ENCODE data around the gene PLS1.
"Not testable (repeated sequence)": the region's sequence is repeated elsewhere in the genome, so short reads cannot be mapped to it uniquely, and the experiment has no call there.

PLS1 gene, protein sequence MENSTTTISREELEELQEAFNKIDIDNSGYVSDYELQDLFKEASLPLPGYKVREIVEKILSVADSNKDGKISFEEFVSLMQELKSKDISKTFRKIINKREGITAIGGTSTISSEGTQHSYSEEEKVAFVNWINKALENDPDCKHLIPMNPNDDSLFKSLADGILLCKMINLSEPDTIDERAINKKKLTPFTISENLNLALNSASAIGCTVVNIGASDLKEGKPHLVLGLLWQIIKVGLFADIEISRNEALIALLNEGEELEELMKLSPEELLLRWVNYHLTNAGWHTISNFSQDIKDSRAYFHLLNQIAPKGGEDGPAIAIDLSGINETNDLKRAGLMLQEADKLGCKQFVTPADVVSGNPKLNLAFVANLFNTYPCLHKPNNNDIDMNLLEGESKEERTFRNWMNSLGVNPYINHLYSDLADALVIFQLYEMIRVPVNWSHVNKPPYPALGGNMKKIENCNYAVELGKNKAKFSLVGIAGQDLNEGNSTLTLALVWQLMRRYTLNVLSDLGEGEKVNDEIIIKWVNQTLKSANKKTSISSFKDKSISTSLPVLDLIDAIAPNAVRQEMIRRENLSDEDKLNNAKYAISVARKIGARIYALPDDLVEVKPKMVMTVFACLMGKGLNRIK

DNA sequence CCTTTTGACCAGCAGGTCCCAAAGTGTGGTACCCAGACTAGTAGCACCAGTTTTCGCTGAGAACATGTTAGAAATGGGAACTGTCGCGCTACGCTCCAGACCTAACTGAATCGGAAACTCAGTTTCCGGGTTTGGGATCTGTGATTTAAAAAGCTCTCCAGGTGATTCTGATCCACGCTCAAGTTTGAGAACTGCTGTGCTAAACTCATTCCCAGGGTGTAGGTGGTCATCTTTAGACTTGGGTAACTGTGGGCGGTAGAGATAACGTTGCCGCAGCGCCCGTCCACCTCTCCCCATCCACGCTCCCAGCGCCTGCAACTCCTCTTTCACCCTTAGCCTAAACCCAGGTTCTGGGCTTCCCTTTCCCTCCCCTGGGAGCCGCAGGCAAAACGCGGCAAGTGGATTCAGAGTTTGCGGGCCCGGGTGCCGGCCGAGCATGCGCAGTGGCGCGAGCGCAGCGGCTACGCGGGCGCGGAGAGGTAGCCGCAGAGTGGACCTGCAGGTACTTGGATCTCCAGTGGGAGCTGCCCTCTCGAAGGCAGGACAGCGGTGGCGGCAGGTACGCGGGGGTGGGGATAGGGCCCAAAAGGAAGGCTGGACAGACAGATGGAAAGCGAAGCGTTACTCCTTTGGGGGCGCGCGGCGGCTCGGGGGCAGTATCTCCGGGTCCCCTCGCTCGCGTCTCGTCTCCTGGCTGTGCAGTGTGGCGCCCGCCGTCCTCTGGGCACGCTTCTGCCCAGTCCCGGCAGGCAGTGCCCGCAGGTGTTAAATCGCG, at the start of gene PLS1:
Gene PLS1, plus strand, starts transcription at position 443 of the 775 bp plus-strand sequence. CDS start 67,845 bp downstream, outside the sequence.
- DNase-seq (ENCODE audit: low read depth) = peak; percentile 79

DNA sequence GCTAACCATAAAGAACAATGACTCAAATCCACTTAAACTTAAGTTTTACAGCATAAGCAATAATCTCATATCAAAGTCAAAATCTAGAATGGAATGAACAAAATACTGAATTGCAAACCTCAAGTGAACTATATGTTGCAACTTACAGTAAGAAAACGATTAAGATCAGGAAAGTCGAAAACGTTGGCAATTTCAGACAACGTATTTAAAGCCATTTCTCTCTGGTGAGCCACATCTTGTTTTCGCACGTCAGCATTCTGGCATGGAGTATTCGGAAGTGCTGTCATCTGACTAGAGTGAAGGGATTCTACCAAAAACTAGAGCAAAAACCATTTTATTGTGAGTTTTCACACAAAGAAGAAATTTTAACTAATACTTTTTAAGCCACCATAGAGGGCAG, 46.2 kb upstream of the PLS1 start:
- DNase-seq (ENCODE audit: low read depth) = no peak

DNA sequence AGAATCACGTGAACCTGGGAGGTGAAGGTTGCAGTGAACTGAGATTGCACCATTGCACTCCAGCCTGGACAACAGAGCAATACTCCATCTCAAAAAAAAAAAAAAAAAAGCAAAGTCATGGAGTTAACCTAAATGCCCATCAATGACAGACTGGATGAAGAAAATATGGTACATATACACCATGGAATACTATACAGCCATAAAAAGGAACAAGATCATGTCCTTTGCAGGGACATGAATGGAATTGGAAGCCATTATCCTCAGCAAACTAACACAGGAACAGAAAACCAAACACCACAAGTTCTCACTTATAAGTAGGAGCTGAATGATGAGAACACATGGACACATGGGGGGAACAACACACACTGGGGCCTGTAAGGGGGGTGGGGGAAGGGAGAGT, 43.6 kb upstream of the PLS1 start:
- DNase-seq (ENCODE audit: low read depth) = not testable (repeated sequence)

DNA sequence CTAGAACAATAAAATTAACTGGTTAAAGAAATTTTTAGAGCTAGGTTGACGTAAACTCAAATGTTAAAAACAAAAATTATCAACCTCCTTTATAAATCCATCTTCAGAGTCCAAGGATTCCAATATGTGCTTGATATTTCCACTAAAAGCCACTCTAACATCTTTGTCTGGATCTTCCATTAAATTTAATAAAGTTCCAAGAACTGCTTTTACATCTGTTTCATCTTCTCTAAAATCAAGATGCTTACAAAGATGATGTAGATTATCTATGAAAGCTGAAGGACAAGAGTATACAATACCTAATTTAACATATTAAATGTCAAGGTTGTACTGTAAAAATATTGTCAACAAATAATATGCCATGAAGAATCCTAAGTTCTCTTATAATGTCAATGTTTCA, 42.5 kb upstream of the PLS1 start:
- DNase-seq (ENCODE audit: low read depth) = no peak

DNA sequence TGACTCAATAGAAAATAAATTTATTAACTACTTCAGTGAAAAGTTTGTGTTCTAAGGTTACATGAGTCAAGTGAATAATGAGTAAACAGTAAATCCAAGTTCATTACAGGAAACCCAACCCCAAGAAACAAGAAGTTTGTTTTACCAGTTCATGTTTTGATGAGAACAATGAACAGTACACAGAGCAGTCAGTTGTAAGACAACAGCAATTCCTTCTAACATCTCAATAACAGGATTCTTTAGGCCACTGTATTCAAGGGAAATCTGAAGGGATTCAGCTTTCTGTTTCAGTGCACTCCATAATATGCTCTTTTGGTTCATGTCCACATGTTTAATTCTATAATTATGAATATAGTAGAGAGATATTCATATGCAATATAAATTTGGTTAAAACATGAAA, 36.1 kb upstream of the PLS1 start:
- DNase-seq (ENCODE audit: low read depth) = no peak

DNA sequence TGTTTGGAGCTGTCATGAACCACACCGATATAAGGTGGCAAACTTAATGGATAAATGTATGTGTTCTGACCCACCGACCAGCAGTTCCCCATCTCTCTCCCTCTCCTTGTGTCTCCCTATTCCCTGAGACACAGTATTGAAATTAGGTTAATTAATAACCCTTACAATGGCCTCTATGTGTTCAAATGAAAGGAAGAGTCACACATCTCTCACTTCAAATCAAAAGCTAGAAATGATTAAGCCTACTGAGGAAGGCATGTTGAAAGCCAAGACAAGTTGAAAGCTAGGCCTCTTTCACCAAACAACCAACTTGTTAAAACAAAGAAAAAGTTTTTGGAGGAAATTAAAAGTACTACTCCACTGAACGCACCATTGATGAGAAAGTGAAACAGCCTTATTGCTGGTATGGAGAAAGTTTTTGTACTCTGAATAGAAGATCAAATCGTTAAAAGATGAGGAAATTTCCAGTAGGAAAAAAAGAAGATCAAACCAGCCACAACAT, 32.6 kb upstream of the PLS1 start:
- no peak for DNase-seq (ENCODE audit: low read depth)

DNA sequence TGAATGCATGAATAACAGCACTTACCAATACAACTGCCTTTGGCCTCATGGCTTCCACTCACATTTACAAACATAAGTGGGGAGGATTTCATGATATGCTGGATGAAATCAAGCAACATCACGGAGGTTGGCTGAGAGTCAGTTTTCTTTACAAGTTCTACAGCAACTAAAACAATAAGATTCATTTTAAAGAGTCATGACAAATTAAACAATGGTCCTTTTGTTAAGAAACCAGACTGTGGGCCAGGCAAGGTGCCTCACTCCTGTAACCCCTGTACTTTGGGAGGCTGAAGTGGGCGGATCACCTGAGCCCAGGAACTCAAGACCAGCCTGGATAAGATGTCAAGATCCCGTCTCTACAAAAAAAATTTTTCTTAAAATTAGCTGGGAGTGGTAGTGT, 30.1 kb upstream of the PLS1 start:
- DNase-seq (ENCODE audit: low read depth) = no peak

DNA sequence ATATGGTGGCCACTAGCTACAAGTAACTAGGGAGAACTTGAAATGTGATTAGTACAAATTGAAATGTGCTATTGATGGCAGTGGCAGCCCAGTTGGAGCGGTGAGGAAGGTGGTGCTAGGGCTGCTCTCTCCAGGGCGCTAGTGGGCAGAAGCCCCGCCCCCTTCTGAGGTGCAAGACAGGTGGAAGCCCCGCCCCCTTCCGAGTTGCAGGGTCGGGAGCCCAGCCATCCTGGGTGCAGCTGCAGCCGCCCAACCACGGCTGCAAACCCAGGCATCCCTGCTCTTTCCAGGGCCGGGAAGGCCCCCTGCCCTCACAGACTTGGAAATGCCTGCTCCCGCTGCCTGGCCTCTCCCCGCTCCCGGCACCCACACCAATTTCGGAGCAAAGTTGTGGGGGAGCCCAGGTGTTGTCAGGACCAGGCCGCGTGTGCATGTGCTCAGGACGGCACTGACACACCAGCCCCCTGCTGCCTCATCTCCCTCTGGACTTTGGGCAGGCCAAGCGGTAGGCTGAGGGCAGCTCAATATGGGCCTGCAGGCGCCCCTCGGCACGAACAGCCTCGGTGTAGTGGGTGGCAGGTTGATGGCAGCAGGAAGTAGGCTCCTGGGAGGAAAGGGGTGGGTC, 27.7 kb upstream of the PLS1 start:
- no peak for DNase-seq (ENCODE audit: low read depth)

DNA sequence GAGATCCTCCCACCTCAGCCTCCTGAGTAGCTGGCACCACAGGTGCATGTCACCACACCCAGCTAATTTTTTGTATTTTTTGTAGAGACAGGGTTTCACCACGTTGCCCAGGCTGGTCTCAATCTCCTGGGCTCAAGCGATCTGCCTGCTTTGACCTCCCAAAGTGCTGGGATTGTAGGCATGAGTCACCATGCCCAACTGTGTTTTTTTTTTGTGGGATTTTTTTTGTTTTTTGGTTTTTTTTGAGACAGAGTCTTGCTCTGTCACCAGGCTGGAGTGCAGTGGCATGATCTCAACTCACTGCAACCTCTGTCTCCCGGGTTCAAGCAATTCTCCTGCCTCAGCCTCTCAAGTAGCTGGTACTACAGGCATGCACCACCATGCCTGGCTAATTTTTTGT, 26.8 kb upstream of the PLS1 start:
- DNase-seq (ENCODE audit: low read depth) = not testable (repeated sequence)

DNA sequence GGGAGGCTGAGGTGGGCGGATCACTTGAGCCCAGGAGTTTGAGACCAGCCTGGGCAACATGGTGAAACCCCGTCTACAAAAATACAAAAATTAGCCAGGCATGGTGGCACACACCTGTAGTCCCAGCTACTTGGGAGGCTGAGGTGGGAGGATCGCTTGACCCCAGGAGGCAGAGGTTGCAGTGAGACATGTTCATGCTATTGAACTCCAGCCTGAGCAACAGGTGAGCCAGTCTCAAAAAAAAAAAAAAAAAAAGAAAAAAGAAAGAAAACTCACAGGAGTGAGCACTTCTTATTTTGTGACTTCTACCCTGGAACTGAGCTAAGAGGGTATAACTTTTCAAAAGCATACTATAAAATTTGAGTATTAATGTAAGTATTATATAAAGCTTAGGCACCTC, 22.0 kb upstream of the PLS1 start:
- DNase-seq (ENCODE audit: low read depth) = not testable (repeated sequence)

DNA sequence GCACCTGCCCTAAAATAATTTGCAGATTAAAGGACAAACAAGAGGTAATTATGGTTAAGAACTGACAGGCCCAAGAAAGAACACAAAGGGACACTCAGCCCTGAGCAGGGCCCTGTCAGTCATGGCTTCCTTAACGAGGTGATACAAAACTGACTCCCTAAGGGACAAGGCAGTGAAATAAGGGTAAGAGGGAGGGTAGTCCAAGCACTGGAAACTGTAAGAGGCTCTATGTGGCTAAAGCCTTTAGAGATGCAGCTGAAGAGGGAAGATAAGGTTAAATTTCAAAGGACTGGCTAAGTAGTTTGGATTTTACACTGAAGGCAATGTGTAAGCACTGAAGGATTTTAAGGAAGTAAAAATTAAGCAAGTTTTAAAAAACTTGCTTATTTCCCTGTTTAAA, 21.5 kb upstream of the PLS1 start:
- DNase-seq (ENCODE audit: low read depth) = no peak

DNA sequence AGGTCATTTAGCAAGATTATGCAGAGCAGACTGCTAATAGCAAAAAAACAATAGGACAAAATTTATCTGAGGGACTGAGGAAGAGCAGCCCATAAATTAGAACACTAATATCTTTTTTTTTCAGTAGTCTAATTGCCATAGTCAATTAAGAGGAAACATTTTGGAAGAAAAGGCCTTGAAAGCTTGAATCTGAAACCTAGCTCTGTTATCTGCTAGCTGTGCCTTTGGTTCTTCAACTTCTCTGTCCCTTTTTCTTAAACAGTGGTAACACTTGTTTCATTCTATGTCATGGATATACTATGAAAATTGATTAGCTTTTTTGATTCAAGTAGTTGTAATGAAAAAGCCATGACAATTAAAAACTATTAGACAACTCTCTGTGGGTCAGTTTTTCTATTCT, 19.4 kb upstream of the PLS1 start:
- no peak for DNase-seq (ENCODE audit: low read depth)

DNA sequence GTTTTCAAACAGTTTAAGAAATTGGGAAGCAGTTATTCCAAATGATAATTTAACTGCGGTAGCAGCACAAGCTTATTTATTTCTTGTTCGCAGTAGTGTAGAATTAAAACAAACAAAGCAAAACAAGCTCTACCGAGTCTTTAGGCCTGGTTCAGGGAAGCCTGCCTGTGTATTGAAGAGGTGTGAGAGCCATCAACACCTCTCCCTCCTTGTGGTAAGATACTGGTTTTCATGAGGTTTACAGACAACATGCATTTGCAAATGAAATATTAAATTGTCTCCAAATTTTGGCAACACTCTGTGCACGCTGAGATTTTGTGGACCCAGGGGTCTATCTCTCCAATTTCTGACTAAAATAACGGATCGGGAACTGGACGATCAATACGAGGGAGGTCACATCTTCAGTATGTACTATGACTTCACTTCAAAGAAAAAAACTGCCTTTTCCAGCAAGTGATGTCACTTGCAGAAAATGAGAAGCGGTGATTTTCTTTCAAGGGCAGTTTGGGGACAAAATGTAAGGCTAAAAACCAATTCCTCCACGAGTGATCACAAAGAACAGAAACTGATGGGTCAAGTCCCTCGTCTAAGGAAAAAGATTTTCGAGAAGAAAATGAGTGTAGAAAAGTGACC, 18.4 kb upstream of the PLS1 start:
- DNase-seq (ENCODE audit: low read depth) = no peak

DNA sequence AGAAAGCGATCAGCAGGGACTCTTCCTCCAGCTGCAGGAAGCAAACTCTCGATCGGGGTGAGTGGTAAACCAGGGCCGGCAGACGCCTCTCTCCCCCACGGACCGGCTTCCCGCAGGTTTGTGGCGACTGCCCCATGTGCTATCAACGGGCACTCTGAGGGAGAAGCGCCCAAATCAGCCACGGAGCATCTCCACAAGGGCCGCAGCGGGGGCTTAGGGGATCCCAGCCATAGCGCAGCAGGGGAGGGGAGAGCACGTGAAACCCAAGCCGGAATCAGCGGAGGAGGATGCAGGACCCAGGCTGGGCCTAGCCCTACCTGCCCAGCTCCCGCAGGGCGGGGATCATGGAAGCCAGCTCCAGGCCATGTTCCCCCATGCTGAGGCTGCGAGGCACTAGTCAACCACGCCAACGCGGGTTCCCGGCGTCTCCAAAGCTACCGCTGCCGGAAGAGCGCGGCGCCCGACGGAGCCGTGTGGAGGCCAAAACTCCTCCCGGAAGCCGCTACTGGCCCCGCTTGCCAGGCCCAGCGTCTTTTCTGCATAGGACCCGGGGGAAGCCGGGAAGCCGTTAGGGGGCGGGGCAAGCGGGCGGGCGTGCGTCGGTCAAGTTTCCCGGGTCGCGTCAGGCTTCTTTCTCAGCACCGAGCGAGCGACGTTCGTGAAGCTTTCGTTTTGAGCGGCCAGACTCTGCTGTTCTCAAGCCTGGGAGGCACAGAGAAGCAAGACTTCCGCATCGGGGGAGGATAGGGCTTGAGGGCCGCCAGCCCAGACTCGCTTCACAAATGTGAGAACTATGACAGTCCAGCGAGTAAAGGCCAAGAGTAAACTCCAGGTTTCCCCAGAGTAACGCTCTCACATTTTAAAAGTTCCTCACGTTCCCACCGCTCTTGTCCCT, 17.6 kb upstream of the PLS1 start, which contains the start of gene ATR:
Gene ATR, minus strand, starts transcription at position 405 of the 895 bp plus-strand sequence. Its CDS starts 29 bp downstream, at position 376.
- DNase-seq (ENCODE audit: low read depth) = peak; percentile 94

DNA sequence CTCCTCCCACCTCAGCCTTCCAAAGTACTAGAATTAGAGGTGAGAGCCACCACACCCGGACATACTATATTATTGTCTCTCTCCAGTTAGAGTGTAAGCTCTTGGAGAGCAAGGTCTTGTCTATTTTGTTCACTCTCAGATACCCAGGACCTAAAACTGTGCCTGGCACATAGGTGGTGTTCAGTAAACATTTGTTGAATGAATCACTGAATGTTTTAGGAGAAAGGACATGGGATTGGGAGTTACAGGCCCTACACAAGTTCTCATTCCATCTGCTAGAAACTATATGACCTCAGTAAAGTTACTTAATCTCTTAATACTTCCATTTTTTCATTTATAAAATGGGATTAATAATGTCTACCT, 16.2 kb upstream of the PLS1 start:
- no peak for DNase-seq (ENCODE audit: low read depth)

DNA sequence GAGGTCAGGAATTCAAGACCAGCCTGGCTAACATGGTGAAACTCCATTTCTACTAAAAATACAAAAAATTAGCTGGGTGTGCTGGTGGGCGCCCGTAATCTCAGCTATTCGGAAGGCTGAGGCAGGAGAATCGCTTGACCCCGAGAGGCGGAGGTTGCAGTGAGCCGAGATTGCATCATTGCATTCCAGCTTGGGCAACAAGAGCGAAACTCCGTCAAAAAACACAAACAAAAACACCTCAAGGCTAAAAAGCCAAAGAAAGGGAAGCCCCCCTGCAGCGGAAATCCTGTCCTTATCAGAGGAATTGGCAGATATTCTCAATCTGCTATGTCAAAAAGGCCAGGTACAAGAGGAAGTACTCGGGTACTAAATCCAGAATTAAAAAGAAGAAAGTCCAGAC, 15.1 kb upstream of the PLS1 start:
- DNase-seq (ENCODE audit: low read depth) = not testable (repeated sequence)

DNA sequence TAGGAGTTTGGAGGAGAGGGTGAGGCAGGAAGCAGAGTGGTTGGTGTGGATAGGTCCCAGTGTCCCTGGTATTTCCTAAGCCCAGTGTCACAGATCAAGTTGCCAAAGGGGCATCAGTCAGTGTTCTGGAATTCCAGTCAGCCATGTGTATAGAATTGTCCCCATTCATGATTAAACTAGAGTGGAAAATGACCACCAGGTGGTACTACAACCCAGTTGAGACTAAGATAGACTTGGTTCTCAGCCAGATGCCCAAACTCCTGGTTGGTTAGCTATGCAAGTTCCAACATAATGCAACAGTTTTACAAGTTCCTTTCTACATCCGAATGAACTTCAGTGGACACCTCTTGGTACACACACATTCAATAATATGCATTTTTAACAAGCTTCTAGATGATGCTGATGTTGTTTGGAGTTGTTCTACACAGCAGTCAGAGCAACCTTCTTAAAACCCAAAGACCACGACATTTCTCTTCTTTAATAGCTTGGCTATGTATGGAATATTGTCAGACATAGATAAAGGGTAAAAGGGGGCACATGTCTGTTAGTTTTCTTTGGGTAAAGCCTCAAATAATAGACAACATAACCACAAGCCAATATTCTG, 9.3 kb upstream of the PLS1 start:
- DNase-seq (ENCODE audit: low read depth) = no peak

DNA sequence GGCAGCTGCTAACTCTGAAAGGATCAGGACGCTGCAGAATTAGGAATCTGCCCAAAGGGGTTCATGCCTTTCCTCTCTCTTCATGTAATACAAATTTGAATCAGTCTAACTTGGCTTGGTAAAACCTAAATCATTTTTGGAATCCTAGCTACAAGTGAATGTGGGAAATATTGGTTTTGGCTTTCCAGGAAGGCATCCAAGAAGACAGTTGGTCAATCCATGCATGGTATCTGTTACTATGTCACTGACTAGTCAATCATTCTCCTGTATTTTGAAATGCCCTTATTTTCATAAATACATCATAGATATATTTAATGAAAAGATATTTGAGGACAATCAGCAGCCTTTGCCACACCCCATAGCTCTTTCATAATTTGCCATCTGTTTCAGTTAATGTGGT, 7.5 kb upstream of the PLS1 start:
- no peak for DNase-seq (ENCODE audit: low read depth)

DNA sequence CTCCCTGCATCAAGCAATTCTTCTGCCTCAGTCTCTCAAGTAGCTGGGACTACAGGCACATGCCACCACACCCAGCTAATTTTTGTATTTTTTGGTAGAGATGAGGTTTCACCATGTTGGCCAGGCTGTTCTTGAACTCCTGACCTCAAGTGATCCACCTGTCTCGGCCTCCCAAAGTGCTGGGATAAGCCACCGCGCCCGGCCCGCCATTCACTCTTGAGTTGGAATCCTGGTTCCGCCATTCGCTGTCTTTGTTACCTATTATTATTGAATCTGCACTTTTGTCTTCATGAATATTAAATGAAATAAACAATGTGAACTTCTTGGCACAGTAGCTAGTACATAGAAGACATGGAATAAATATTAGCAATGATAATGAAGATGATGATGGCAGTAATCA, 3.9 kb upstream of the PLS1 start:
- DNase-seq (ENCODE audit: low read depth) = not testable (repeated sequence)

DNA sequence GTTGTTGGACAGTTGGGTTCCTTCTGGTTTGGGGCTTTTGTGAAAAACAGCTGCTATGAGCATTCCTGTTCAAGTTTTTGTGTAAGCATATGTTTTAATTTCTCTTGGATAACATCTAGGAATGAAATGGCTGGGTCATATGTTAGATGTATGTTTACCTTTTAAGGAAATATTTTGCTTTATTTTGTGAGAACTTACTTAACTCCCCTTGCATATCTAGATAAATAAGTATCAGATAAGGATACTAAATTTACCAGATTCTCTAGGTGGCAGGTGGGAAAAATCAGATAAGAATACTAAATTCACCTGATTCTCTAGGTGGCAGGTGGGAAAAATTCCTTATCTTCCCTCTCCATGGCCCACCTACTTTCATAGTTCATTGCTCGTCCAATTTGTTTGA, 1.1 kb upstream of the PLS1 start:
- DNase-seq (ENCODE audit: low read depth) = no peak
